HepG2 (cell line): ENCODE measurements around the gene INO80E. TPM values are rescaled to one million over a fixed set of nuclear protein-coding genes. Genes with fewer than 3 reads are reported as not detected.
A peak's percentile ranks its signal among the peaks of the same experiment; 100 is the strongest.

Source experiments
- CAMTA2 ChIP-seq: sonication (generic); formaldehyde crosslinking; IDR thresholded peaks from 2 replicates; pipeline ENCODE4 v1.4.0; 2020; ENCODE audit warnings: mild to moderate bottlenecking, missing genetic modification reagents, borderline replicate concordance
- FIP1L1 ChIP-seq: fragments of 200-400 bp; formaldehyde crosslinking; IDR thresholded peaks from 2 replicates; pipeline ENCODE4 v1.6.1; 2018; ENCODE audit warnings: low read depth, mild to moderate bottlenecking, low read length, moderate library complexity, borderline replicate concordance; ENCODE audit not compliant: insufficient read depth
- HBP1 ChIP-seq: IDR thresholded peaks from 2 replicates; pipeline ENCODE4 v1.6.1; 2016; ENCODE audit warnings: low read depth, control low read depth
- HMG20A ChIP-seq: IDR thresholded peaks from 2 replicates; pipeline ENCODE4 v1.6.1; 2016; ENCODE audit warnings: borderline replicate concordance
- HOMEZ ChIP-seq: IDR thresholded peaks from 2 replicates; pipeline ENCODE4 v1.6.1; 2016; ENCODE audit warnings: low read depth
- KLF11 ChIP-seq: IDR thresholded peaks from 2 replicates; pipeline ENCODE4 v1.6.1; 2016; ENCODE audit warnings: missing compliant biosample characterization
- MAFK ChIP-seq, 2 experiments: IDR thresholded peaks in 1 of 2; conservative IDR thresholded peaks in 1 of 2; 2 replicates each; pipeline ENCODE4 v1.6.1; 2011; ENCODE audit warnings: improper control_type of control experiment in 2 of 2, low read length in 2 of 2
- MEIS2 ChIP-seq: sonication (generic); formaldehyde crosslinking; IDR thresholded peaks from 2 replicates; pipeline ENCODE4 v1.9.0; 2021; ENCODE audit warnings: mild to moderate bottlenecking, missing genetic modification reagents
- MZF1 ChIP-seq: sonication (generic); formaldehyde crosslinking; IDR thresholded peaks from 2 replicates; pipeline ENCODE4 v1.8.1; 2023; ENCODE audit warnings: mild to moderate bottlenecking, missing genetic modification reagents, borderline replicate concordance
- PAWR ChIP-seq: sonication (generic); formaldehyde crosslinking; IDR thresholded peaks from 2 replicates; pipeline ENCODE4 v1.4.0; 2020; ENCODE audit warnings: missing genetic modification reagents, mild to moderate bottlenecking, borderline replicate concordance
- RFX5 ChIP-seq: IDR thresholded peaks from 2 replicates; pipeline ENCODE4 v1.6.1; 2011; ENCODE audit warnings: low read depth, low read length, improper control_type of control experiment
- SAFB2 ChIP-seq: sonication (generic); formaldehyde crosslinking; IDR thresholded peaks from 2 replicates; pipeline ENCODE4 v1.5.1; 2020; ENCODE audit warnings: missing genetic modification reagents, low read depth, mild to moderate bottlenecking, borderline replicate concordance
- SP5 ChIP-seq: IDR thresholded peaks from 2 replicates; pipeline ENCODE4 v1.6.1; 2016; ENCODE audit warnings: low read depth, borderline replicate concordance
- TCF7L2 ChIP-seq: IDR thresholded peaks from 2 replicates; pipeline ENCODE4 v1.6.1; 2011; ENCODE audit warnings: mild to moderate bottlenecking, low read depth, low read length, moderate library complexity
- TOE1 ChIP-seq: sonication (generic); formaldehyde crosslinking; IDR thresholded peaks from 2 replicates; pipeline ENCODE4 v1.4.0; 2020; ENCODE audit warnings: mild to moderate bottlenecking, missing genetic modification reagents
- U2AF2 ChIP-seq: fragments of 200-400 bp; formaldehyde crosslinking; IDR thresholded peaks from 2 replicates; pipeline ENCODE4 v1.6.1; 2017; ENCODE audit warnings: low read depth, mild to moderate bottlenecking, low read length
- ZBTB21 ChIP-seq: sonication (generic); formaldehyde crosslinking; IDR thresholded peaks from 2 replicates; pipeline ENCODE4 v1.4.0; 2020; ENCODE audit warnings: missing genetic modification reagents
- ZC3H4 ChIP-seq: sonication (generic); formaldehyde crosslinking; IDR thresholded peaks from 2 replicates; pipeline ENCODE4 v1.4.0; 2020; ENCODE audit warnings: missing genetic modification reagents, borderline replicate concordance
- ZNF10 ChIP-seq: sonication (generic); formaldehyde crosslinking; IDR thresholded peaks from 2 replicates; pipeline ENCODE4 v1.4.0; 2020; ENCODE audit warnings: mild to moderate bottlenecking, low read depth, missing genetic modification reagents, borderline replicate concordance
- ZNF343 ChIP-seq: sonication (generic); formaldehyde crosslinking; IDR thresholded peaks from 2 replicates; pipeline ENCODE4 v1.4.0; 2020; ENCODE audit warnings: mild to moderate bottlenecking, missing genetic modification reagents
- ZNF577 ChIP-seq: sonication (generic); formaldehyde crosslinking; IDR thresholded peaks from 2 replicates; pipeline ENCODE4 v1.4.0; 2020; ENCODE audit warnings: mild to moderate bottlenecking, low read depth, missing genetic modification reagents, borderline replicate concordance
- ZNF644 ChIP-seq: IDR thresholded peaks from 2 replicates; pipeline ENCODE4 v1.6.1; 2016; ENCODE audit warnings: low read depth
- ZNF749 ChIP-seq: sonication (generic); formaldehyde crosslinking; IDR thresholded peaks from 2 replicates; pipeline ENCODE4 v1.8.0; 2022; ENCODE audit warnings: mild to moderate bottlenecking, missing genetic modification reagents, moderate library complexity, borderline replicate concordance
- ZNF770 ChIP-seq: sonication (generic); formaldehyde crosslinking; IDR thresholded peaks from 2 replicates; pipeline ENCODE4 v1.5.0; 2020; ENCODE audit warnings: mild to moderate bottlenecking, missing genetic modification reagents
- ZNF780A ChIP-seq: sonication (generic); formaldehyde crosslinking; IDR thresholded peaks from 2 replicates; pipeline ENCODE4 v1.8.0; 2022; ENCODE audit warnings: mild to moderate bottlenecking, missing genetic modification reagents, moderate library complexity
- polyA plus RNA-seq, 8 experiments: library from polyadenylated mRNA; depleted of rRNA in 3 of 8; stranded (reverse) in 7 of 8; unstranded in 1 of 8; fragments of >200 nt; fragmentation: Illumina TruSeq in 4 of 8; extraction: Trizol in 4 of 8; gene quantifications; 2 replicates each; pipeline versions ENCODE4 v1.2.1 to v1.2.3, GENCODE V29; 2011 to 2016; ENCODE audit warnings: low read depth in 4 of 8, missing spikeins in 1 of 8, mixed read lengths in 1 of 8; ENCODE audit not compliant: insufficient read depth in 1 of 8
- total RNA-seq, 5 experiments: library from RNA; depleted of rRNA; stranded (reverse); fragments of >200 nt; fragmentation: Illumina TruSeq; extraction: Trizol; gene quantifications; 2 replicates each; pipeline ENCODE4 v1.2.3, GENCODE V29; 2016; ENCODE audit warnings: low read depth in 1 of 5

INO80E gene
- total and polyA plus RNA-seq, 2 of the 13 experiments (the other 11 are each of a cell fraction or from before 2014, with no cell fraction given): 25.8 to 45.6 TPM

GRCh38 chr16:29994600-29995323, 1.3 kb upstream of the INO80E start (continued):
- TF ChIP-seq U2AF2: no peak
- TF ChIP-seq ZNF343 (CRISPR knock-in tag): 0 out of 2 replicates have a peak, but pooled peaks have one; percentile 19
- TF ChIP-seq HBP1 (CRISPR knock-in tag): no peak
- no peak for TF ChIP-seq ZNF10 (CRISPR knock-in tag)
- no peak for TF ChIP-seq ZNF577 (CRISPR knock-in tag)
- TF ChIP-seq ZBTB21 (CRISPR knock-in tag): no peak
- no peak for TF ChIP-seq MAFK (conservative IDR thresholded peaks at IDR 0.05 in 1 of 2, IDR thresholded peaks at IDR 0.05 in 1 of 2; ENCODE audit: low read length in 2 of 2)
- 0 out of 2 replicates have a peak, but pooled peaks have one; percentile 5 for TF ChIP-seq SAFB2 (CRISPR knock-in tag)
- TF ChIP-seq SP5 (CRISPR knock-in tag): no peak
- TF ChIP-seq MEIS2: no peak
- TF ChIP-seq MZF1 (CRISPR knock-in tag): no peak
- no peak for TF ChIP-seq CAMTA2 (CRISPR knock-in tag)
- no peak for TF ChIP-seq HOMEZ (CRISPR knock-in tag)
- TF ChIP-seq RFX5: no peak
- no peak for TF ChIP-seq HMG20A (CRISPR knock-in tag)
- no peak for TF ChIP-seq ZC3H4 (CRISPR knock-in tag)
- TF ChIP-seq TOE1 (CRISPR knock-in tag): no peak
- 0 out of 2 replicates have a peak, but pooled peaks have one; percentile 89 for TF ChIP-seq PAWR (CRISPR knock-in tag)
- TF ChIP-seq ZNF749: no peak
- 0 out of 2 replicates have a peak, but pooled peaks have one; percentile 22 for TF ChIP-seq ZNF780A (CRISPR knock-in tag)
- no peak for TF ChIP-seq KLF11 (CRISPR knock-in tag)
- no peak for TF ChIP-seq ZNF770 (CRISPR knock-in tag)
- no peak for TF ChIP-seq ZNF644 (CRISPR knock-in tag)
- no peak for TF ChIP-seq FIP1L1
- TF ChIP-seq TCF7L2: no peak
